ENCODE data around the gene NCOA7.

Gene NCOA7

GRCh38 chr6:125952764-125953501 is 162.2 kb downstream of the NCOA7 start:
- no peak for DNase-seq (ENCODE audit: low read depth)
- peak; percentile 39 for TF ChIP-seq CTCF (conservative IDR thresholded peaks at IDR 0.05; ENCODE audit: low read depth, low read length)
- H3K4me3 ChIP-seq (ENCODE audit: low read length) = no peak overlapping the region

GRCh38 chr6:125953502-125953875 is 162.7 kb downstream of the NCOA7 start:
- DNase-seq (ENCODE audit: low read depth) = no peak
- no peak overlapping the region for H3K4me3 ChIP-seq (ENCODE audit: low read length)
- TF ChIP-seq CTCF (conservative IDR thresholded peaks at IDR 0.05; ENCODE audit: low read depth, low read length) = peak; percentile 30

- H3K4me3 ChIP-seq (ENCODE audit: low read length) = no peak overlapping the region
- DNase-seq (ENCODE audit: low read depth) = no peak
- TF ChIP-seq CTCF (conservative IDR thresholded peaks at IDR 0.05; ENCODE audit: low read depth, low read length) = no peak
Observed at GRCh38 chr6:125954735-125955339, 164.1 kb downstream of the NCOA7 start.

GRCh38 chr6:125955973-125956372 is 165.2 kb downstream of the NCOA7 start:
- H3K4me3 ChIP-seq (ENCODE audit: low read length) = peak overlapping the region; percentile 87
- DNase-seq (ENCODE audit: low read depth) = no peak
- TF ChIP-seq CTCF (conservative IDR thresholded peaks at IDR 0.05; ENCODE audit: low read depth, low read length) = no peak

GRCh38 chr6:125956506-125957390 is 166.0 kb downstream of the NCOA7 start, which contains the start of gene HINT3:
Gene HINT3 (plus strand): TSS chr6:125956770. CDS start chr6:125956978, 208 bp downstream.
- DNase-seq (ENCODE audit: low read depth) = peak; percentile 88
- TF ChIP-seq CTCF (conservative IDR thresholded peaks at IDR 0.05; ENCODE audit: low read depth, low read length) = peak; percentile 96
- H3K4me3 ChIP-seq (ENCODE audit: low read length) = peak within 1 kb of the TSS; percentile 87

GRCh38 chr6:125957391-125957693 is 166.6 kb downstream of the NCOA7 start:
- DNase-seq (ENCODE audit: low read depth) = no peak
- no peak for TF ChIP-seq CTCF (conservative IDR thresholded peaks at IDR 0.05; ENCODE audit: low read depth, low read length)
- peak overlapping the region; percentile 87 for H3K4me3 ChIP-seq (ENCODE audit: low read length)

All from retinal pigment epithelial cell (primary cell).